ENCODE data around the gene SCGB1C1.

Gene SCGB1C1

GRCh38 chr11:200224-201003 lies 7.5 kb downstream of the SCGB1C1 start:
- Histone ChIP-seq H3K27ac (replicated peaks) (no peak overlapping the region), H3K27me3 (ENCODE audit: insufficient read depth, poor library complexity, severe bottlenecking) (no peaks in the 10 kb centered on the region), H3K4me3 (replicated peaks; ENCODE audit: insufficient read depth, low read length) (no peak overlapping the region)
- no peak for TF ChIP-seq SPI1 (IDR thresholded peaks at IDR 0.05; ENCODE audit: borderline replicate concordance, low read depth)
- TF ChIP-seq GABPA (IDR thresholded peaks at IDR 0.05; ENCODE audit: low read depth): no peak
- TF ChIP-seq CTCF (IDR thresholded peaks at IDR 0.05; ENCODE audit: insufficient read depth, low read length): no peak
- no peak for TF ChIP-seq REST (IDR thresholded peaks at IDR 0.05; ENCODE audit: insufficient replicate concordance, low read depth)
- no peak for TF ChIP-seq POLR2AphosphoS5 (IDR thresholded peaks at IDR 0.05; ENCODE audit: low read depth)
- DNase-seq (ENCODE audit: low read depth in 1 of 2, low spot score in 1 of 2): no peak

- TF ChIP-seq REST (IDR thresholded peaks at IDR 0.05; ENCODE audit: insufficient replicate concordance, low read depth) (no peak), POLR2AphosphoS5 (IDR thresholded peaks at IDR 0.05; ENCODE audit: low read depth) (no peak), GABPA (IDR thresholded peaks at IDR 0.05; ENCODE audit: low read depth) (no peak), SPI1 (IDR thresholded peaks at IDR 0.05; ENCODE audit: borderline replicate concordance, low read depth) (peak; percentile 96)
- peak overlapping the region; percentile 57 for H3K27ac ChIP-seq (replicated peaks)
- peak in 1 of 2 experiments; percentile 59 for DNase-seq (ENCODE audit: low read depth in 1 of 2, low spot score in 1 of 2)
- H3K27me3 ChIP-seq (ENCODE audit: insufficient read depth, poor library complexity, severe bottlenecking): no peaks in the 10 kb centered on the region
- H3K4me3 ChIP-seq (replicated peaks; ENCODE audit: insufficient read depth, low read length): no peak overlapping the region
Measured at GRCh38 chr11:201966-202365, 9.1 kb downstream of the SCGB1C1 start.

GRCh38 chr11:202490-202889 lies 9.6 kb downstream of the SCGB1C1 start:
- peak overlapping the region; percentile 57; the same call in 1 of the 2 replicates for H3K27ac ChIP-seq (replicated peaks)

More at GRCh38 chr11:202490-202889, 9.6 kb downstream of the SCGB1C1 start:
- no peaks in the 10 kb centered on the region for H3K27me3 ChIP-seq (ENCODE audit: insufficient read depth, poor library complexity, severe bottlenecking)
- TF ChIP-seq GABPA (IDR thresholded peaks at IDR 0.05; ENCODE audit: low read depth) (no peak), POLR2AphosphoS5 (IDR thresholded peaks at IDR 0.05; ENCODE audit: low read depth) (no peak), CTCF (IDR thresholded peaks at IDR 0.05; ENCODE audit: insufficient read depth, low read length) (no peak), SPI1 (IDR thresholded peaks at IDR 0.05; ENCODE audit: borderline replicate concordance, low read depth) (no peak), REST (IDR thresholded peaks at IDR 0.05; ENCODE audit: insufficient replicate concordance, low read depth) (no peak)
- no peak overlapping the region for H3K4me3 ChIP-seq (replicated peaks; ENCODE audit: insufficient read depth, low read length)
- DNase-seq (ENCODE audit: low read depth in 1 of 2, low spot score in 1 of 2): no peak

Measured in HL-60 (cell line).